ENCODE data around the gene UCN.
A peak's percentile ranks its signal among the peaks of the same experiment; 100 is the strongest.

UCN gene

DNA sequence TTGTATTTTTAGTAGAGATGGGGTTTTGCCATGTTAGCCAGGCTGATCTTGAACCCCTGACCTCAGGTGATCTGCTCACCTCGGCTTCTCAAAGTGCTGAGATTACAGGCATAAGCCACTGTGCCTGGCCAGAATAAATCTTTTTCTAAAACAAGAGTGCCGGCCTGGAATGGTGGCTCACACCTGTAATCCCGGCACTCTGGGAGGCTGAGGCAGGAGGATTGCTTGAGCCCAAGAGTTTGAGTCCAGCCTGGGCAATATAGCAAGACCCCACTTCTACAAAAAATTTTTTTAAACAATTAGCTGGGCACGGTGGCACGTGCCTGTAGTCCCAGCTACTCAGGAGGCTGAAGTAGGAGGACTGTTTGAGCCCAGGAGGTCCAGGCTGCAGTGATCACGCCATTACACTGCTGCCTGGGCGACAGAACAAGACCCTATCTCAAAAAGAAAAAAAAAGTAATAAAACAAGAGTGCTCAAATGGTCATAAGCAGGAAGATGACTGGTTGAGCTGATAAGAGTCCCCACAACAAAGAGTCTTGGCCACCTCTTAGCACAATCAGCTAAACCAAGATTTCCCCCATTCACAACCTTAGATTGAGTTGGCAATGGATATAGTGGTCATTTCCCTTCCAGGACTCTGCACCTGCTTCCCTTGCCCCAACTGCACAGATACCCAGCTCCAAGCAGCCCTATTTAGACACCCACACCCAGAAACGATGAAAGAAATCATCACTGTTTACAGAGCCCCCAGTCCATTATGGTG is 5.8 kb upstream of the UCN start:
- Histone ChIP-seq H3K9me3 (ENCODE audit: control insufficient read depth in 2 of 2, low read length in 2 of 2) (no peaks in the 10 kb centered on the region), H3K36me3 (ENCODE audit: control insufficient read depth in 2 of 2, insufficient read depth in 2 of 2, low read length in 2 of 2) (peaks cover 9 to 14% of the 10 kb centered on the region in 2 donors), H3K27ac (ENCODE audit: low read length) (no peak overlapping the region), H3K9ac (ENCODE audit: low read length in 2 of 2) (no peak overlapping the region), H3K27me3 (ENCODE audit: control insufficient read depth in 1 of 2, insufficient read depth in 2 of 2, low read length in 2 of 2) (peaks cover 0 to 3% of the 10 kb centered on the region in 2 donors), H3K4me3 (ENCODE audit: low read length in 2 of 2) (no peak overlapping the region), H3K4me1 (ENCODE audit: control insufficient read depth, insufficient read depth, low read length) (no peaks in the 10 kb centered on the region)

GRCh38 chr2:27312152-27312551 is 3.9 kb upstream of the UCN start:
- Histone ChIP-seq H3K27me3 (ENCODE audit: control insufficient read depth in 1 of 2, insufficient read depth in 2 of 2, low read length in 2 of 2) (peaks cover 16% of the 10 kb centered on the region in 2 donors), H3K36me3 (ENCODE audit: control insufficient read depth in 2 of 2, insufficient read depth in 2 of 2, low read length in 2 of 2) (peaks cover 9 to 16% of the 10 kb centered on the region in 2 donors), H3K4me3 (ENCODE audit: low read length in 2 of 2) (no peak overlapping the region), H3K27ac (ENCODE audit: low read length) (no peak overlapping the region), H3K4me1 (ENCODE audit: control insufficient read depth, insufficient read depth, low read length) (peaks cover 12% of the 10 kb centered on the region), H3K9me3 (ENCODE audit: control insufficient read depth in 2 of 2, low read length in 2 of 2) (no peaks in the 10 kb centered on the region), H3K9ac (ENCODE audit: low read length in 2 of 2) (no peak overlapping the region)

DNA sequence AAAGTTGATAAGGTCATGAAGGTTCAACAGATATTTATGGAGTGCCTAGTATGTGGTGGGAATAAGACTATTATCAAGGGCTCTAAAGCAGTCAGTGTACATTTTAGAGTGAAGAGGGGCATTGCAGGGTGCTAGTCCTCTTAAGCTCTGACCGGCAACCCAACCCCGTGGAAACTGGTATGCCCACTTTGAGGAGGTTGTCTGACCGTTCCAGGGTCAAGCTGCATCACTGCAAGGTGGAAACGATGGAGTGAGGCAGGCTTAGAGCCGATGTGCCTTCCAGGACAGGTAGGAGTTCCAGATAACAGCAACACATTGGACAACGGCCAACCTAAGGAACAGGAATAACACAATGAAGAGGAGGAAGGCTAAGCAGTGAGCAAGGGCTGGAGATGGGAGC is 1.4 kb upstream of the UCN start:
- Histone ChIP-seq H3K4me1 (ENCODE audit: control insufficient read depth, insufficient read depth, low read length) (peaks cover 19% of the 10 kb centered on the region), H3K9ac (ENCODE audit: low read length in 2 of 2) (no peak overlapping the region), H3K9me3 (ENCODE audit: control insufficient read depth in 2 of 2, low read length in 2 of 2) (no peaks in the 10 kb centered on the region), H3K36me3 (ENCODE audit: control insufficient read depth in 2 of 2, insufficient read depth in 2 of 2, low read length in 2 of 2) (peaks cover 9 to 16% of the 10 kb centered on the region in 2 donors), H3K4me3 (ENCODE audit: low read length in 2 of 2) (no peak overlapping the region), H3K27me3 (ENCODE audit: control insufficient read depth in 1 of 2, insufficient read depth in 2 of 2, low read length in 2 of 2) (peaks cover 38% of the 10 kb centered on the region in 2 donors), H3K27ac (ENCODE audit: low read length) (no peak overlapping the region)

DNA sequence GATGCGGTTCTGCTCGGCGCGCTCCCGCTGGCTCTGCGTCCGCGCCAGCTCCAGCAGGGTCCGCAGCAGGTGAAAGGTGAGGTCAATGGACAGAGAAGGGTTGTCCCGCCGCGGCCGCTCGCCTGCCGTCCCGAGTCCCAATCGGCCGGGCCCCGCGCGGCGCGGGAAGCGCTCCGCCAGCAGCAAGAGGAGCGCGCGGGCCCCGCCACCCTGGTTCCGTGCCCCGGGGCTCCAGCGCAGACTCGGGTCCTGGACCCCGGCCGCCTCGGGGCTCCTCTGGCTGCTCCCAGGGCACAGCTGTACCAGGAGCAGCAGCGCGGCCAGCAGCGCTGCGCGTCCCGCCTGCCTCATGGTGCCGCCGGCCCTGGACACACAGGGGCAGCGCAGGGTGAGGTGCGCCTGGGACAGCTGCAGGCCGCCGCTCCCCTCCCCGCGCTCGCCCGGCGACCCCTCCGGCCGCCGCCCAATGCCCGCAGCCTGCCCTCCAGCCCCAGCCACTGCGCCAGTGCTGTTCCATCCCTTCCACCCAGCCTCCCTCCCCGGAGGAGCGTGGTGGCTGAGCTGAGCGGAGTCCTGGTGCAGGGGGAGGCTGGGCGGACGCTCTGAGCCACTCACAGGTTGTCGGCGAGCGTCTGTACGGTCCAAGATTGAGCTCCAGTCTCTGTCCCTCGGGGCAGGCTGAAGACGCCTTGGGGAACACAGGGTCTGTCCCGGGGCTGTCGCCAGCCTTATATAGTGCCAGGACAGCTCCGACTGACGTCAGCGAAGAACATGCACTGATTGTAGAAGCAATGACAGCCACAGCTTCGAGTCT is 493 bp downstream of the UCN start:
- Histone ChIP-seq H3K4me3 (ENCODE audit: low read length in 2 of 2) (peak overlapping the region in 1 of 2 donors; percentile 40), H3K27me3 (ENCODE audit: control insufficient read depth in 1 of 2, insufficient read depth in 2 of 2, low read length in 2 of 2) (peaks cover 39 to 41% of the 10 kb centered on the region in 2 donors), H3K9ac (ENCODE audit: low read length in 2 of 2) (no peak overlapping the region)

GRCh38 chr2:27307287-27307544 is 1.0 kb downstream of the UCN start:
- peaks cover 9 to 14% of the 10 kb centered on the region in 2 donors for H3K36me3 ChIP-seq (ENCODE audit: control insufficient read depth in 2 of 2, insufficient read depth in 2 of 2, low read length in 2 of 2)
- H3K27ac ChIP-seq (ENCODE audit: low read length): no peak overlapping the region
- no peak overlapping the region for H3K4me3 ChIP-seq (ENCODE audit: low read length in 2 of 2)
- H3K27me3 ChIP-seq (ENCODE audit: control insufficient read depth in 1 of 2, insufficient read depth in 2 of 2, low read length in 2 of 2): peaks cover 39 to 41% of the 10 kb centered on the region in 2 donors
- H3K9ac ChIP-seq (ENCODE audit: low read length in 2 of 2): no peak overlapping the region
- no peaks in the 10 kb centered on the region for H3K9me3 ChIP-seq (ENCODE audit: control insufficient read depth in 2 of 2, low read length in 2 of 2)
- peaks cover 19% of the 10 kb centered on the region for H3K4me1 ChIP-seq (ENCODE audit: control insufficient read depth, insufficient read depth, low read length)

More for the DNA sequence above, 493 bp downstream of the UCN start:
- H3K27ac ChIP-seq (ENCODE audit: low read length): no peak overlapping the region
- no peaks in the 10 kb centered on the region for H3K9me3 ChIP-seq (ENCODE audit: control insufficient read depth in 2 of 2, low read length in 2 of 2)
- H3K36me3 ChIP-seq (ENCODE audit: control insufficient read depth in 2 of 2, insufficient read depth in 2 of 2, low read length in 2 of 2): peaks cover 9 to 16% of the 10 kb centered on the region in 2 donors
- H3K4me1 ChIP-seq (ENCODE audit: control insufficient read depth, insufficient read depth, low read length): peaks cover 19% of the 10 kb centered on the region

- Histone ChIP-seq H3K9me3 (ENCODE audit: control insufficient read depth in 2 of 2, low read length in 2 of 2) (no peaks in the 10 kb centered on the region), H3K9ac (ENCODE audit: low read length in 2 of 2) (no peak overlapping the region), H3K4me3 (ENCODE audit: low read length in 2 of 2) (peak overlapping the region in 1 of 2 donors; percentile 22), H3K27me3 (ENCODE audit: control insufficient read depth in 1 of 2, insufficient read depth in 2 of 2, low read length in 2 of 2) (peaks cover 39 to 41% of the 10 kb centered on the region in 2 donors), H3K36me3 (ENCODE audit: control insufficient read depth in 2 of 2, insufficient read depth in 2 of 2, low read length in 2 of 2) (peaks cover 9 to 11% of the 10 kb centered on the region in 2 donors), H3K4me1 (ENCODE audit: control insufficient read depth, insufficient read depth, low read length) (peaks cover 19% of the 10 kb centered on the region), H3K27ac (ENCODE audit: low read length) (no peak overlapping the region)
Measured at GRCh38 chr2:27306573-27307286, 1.5 kb downstream of the UCN start.

DNA sequence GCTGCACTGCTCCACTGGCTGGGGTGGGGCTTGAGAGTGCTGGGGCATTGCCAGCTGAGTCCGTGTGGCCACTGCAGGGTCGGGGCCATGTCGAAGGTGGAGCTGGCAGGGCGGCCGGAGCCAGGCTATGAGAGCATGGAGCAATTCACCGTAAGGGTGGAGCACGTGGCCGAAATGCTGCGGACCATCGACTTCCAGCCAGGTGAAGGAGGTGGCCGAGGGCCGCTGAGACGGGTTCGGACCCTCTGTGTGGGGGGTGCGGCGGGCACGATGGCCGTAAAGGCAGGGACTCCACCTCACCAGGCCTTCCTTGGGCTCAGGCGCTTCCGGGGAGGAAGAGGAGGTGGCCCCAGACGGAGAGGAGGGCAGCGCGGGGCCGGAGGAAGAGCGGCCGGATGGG is 2.1 kb downstream of the UCN start:
- Histone ChIP-seq H3K27ac (ENCODE audit: low read length) (no peak overlapping the region), H3K36me3 (ENCODE audit: control insufficient read depth in 2 of 2, insufficient read depth in 2 of 2, low read length in 2 of 2) (peaks cover 6% of the 10 kb centered on the region in 2 donors), H3K9me3 (ENCODE audit: control insufficient read depth in 2 of 2, low read length in 2 of 2) (no peaks in the 10 kb centered on the region), H3K27me3 (ENCODE audit: control insufficient read depth in 1 of 2, insufficient read depth in 2 of 2, low read length in 2 of 2) (peaks cover 39 to 41% of the 10 kb centered on the region in 2 donors), H3K4me1 (ENCODE audit: control insufficient read depth, insufficient read depth, low read length) (peaks cover 19% of the 10 kb centered on the region), H3K9ac (ENCODE audit: low read length in 2 of 2) (no peak overlapping the region), H3K4me3 (ENCODE audit: low read length in 2 of 2) (peak overlapping the region in 1 of 2 donors; percentile 22)

DNA sequence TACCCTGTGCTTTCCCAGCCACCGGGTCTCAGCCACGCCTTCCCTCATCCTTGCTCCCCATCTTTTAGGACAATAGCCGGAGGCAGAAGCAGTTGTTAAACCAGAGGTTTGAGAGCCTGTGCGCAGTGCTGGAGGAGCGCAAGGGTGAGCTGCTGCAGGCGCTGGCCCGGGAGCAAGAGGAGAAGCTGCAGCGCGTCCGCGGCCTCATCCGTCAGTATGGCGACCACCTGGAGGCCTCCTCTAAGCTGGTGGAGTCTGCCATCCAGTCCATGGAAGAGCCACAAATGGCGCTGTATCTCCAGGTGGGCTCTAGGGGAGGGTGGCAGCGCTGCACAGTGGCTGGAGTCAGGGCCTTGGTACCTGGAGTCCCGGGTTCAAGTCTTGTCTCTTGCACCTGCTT is 2.7 kb downstream of the UCN start:
- H3K9ac ChIP-seq (ENCODE audit: low read length in 2 of 2): no peak overlapping the region
- peaks cover 19% of the 10 kb centered on the region for H3K4me1 ChIP-seq (ENCODE audit: control insufficient read depth, insufficient read depth, low read length)
- no peaks in the 10 kb centered on the region for H3K9me3 ChIP-seq (ENCODE audit: control insufficient read depth in 2 of 2, low read length in 2 of 2)
- peaks cover 6% of the 10 kb centered on the region in 2 donors for H3K36me3 ChIP-seq (ENCODE audit: control insufficient read depth in 2 of 2, insufficient read depth in 2 of 2, low read length in 2 of 2)
- no peak overlapping the region for H3K27ac ChIP-seq (ENCODE audit: low read length)
- no peak overlapping the region for H3K4me3 ChIP-seq (ENCODE audit: low read length in 2 of 2)
- H3K27me3 ChIP-seq (ENCODE audit: control insufficient read depth in 1 of 2, insufficient read depth in 2 of 2, low read length in 2 of 2): peaks cover 39 to 41% of the 10 kb centered on the region in 2 donors

DNA sequence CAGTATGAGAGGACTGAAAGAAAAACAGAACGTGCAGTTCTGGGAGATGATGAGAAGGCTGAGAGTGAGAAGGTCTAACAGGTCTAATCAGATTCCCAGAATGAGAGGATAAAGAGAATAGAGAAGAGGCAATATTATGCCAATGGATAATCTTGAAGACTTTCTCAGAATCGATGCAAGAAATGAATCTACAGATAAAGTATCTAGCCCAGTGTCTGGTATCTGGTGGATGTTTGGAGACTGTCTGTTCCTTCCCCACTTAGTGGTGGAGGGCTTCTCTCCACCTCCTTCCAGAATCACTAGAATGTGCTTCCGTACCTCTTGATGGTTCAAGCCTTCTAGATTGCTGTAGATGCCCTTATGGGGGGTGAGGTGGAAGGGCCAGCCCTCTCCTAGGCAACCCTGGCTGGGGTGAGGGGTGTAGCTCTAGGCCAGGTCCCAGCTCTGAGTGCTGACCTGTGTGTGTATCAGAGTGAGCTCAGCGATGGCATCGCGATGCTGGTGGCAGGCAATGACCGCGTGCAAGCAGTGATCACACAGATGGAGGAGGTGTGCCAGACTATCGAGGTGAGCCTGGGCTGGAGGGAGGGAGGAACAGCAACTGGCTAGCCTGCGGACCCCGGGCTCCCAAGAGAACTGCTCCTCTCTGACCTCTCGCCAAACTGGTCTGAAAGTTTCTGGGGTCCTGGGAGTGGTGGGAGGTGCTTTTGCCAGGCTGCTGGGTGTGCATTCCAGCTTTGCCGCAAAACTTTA is 3.6 kb downstream of the UCN start:
- Histone ChIP-seq H3K9me3 (ENCODE audit: control insufficient read depth in 2 of 2, low read length in 2 of 2) (no peaks in the 10 kb centered on the region), H3K4me1 (ENCODE audit: control insufficient read depth, insufficient read depth, low read length) (peaks cover 19% of the 10 kb centered on the region), H3K27me3 (ENCODE audit: control insufficient read depth in 1 of 2, insufficient read depth in 2 of 2, low read length in 2 of 2) (peaks cover 39% of the 10 kb centered on the region in 2 donors), H3K36me3 (ENCODE audit: control insufficient read depth in 2 of 2, insufficient read depth in 2 of 2, low read length in 2 of 2) (peaks cover 3 to 4% of the 10 kb centered on the region in 2 donors), H3K4me3 (ENCODE audit: low read length in 2 of 2) (no peak overlapping the region), H3K9ac (ENCODE audit: low read length in 2 of 2) (no peak overlapping the region), H3K27ac (ENCODE audit: low read length) (no peak overlapping the region)

All from stomach smooth muscle (tissue), 2 donors.